ENCODE results near the gene FAM241A.

DNA sequence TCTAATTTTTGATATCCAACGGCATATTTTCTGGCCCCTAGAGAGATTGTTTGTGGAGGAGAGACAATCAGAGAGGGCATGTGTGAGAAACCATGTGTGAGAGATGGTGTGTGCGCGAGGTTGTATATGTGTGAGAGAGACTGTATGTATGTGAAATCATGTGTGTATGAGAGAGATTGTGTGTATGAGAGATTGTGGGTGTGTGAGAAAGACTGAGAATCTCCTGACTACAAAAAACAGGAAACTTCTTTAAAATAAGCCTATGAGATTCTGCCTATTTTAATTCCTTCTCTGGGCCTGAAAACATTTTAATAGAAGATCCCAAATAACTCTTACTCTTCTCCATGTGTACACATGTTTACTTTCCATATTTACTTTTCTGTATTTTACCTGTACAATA, 1.5 kb upstream of the FAM241A start:
- no peak for TF ChIP-seq EZH2 (IDR thresholded peaks at IDR 0.05; ENCODE audit: borderline replicate concordance, insufficient read depth, low read depth, low read length, poor library complexity, severe bottlenecking)
- no peak for TF ChIP-seq CTCF (IDR thresholded peaks at IDR 0.05)

Measured in B cell (primary cell).